SU-DHL-6 (cell line): ENCODE results near the gene CENPE.

ENCODE experiments used
- EZH2phosphoT487 ChIP-seq: fragments of 200-600 bp; sonication (generic), shearing (Covaris generic); conservative IDR thresholded peaks from 2 replicates; pipeline ENCODE4 v1.6.1; 2018; ENCODE audit warnings: mild to moderate bottlenecking, antibody characterized with exemption, low read length, moderate library complexity, mixed read lengths
- TF ChIP-seq, protein P1 (sequence below): fragments of 200-600 bp; sonication (generic); IDR thresholded peaks from one replicate; pipeline ENCODE4 v1.5.1; 2017; ENCODE audit warnings: antibody characterized with exemption, mild to moderate bottlenecking, low read length, moderate library complexity; ENCODE audit not compliant: insufficient read depth, poor library complexity, severe bottlenecking

DNA sequence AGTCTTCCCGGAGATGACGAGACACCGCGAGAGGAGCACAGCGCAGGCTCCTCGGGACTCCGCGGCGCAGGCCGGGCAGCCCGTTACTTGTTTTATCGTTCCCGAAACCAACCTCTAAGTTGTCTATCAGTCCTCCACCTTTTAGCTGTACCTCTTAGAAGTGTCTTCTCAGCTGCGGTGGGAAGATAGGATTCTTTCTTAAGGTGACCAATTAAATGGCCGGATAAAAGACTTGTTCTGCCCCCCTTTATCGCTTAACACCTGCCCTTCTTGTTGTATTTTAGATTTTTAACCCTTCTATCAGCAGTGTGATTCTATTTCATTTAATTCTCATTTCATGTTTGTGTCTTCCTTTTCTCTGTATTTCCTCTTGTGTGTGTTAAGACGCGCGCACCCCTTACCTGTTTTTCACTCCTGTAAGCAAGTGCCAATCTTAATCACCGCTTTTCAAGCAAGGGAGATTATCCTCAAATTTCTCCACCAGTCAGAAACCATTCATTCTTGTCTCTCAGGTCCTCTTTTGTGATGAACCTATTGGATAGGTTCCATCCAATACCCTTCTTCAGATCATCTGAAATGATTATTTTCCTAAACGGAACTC lies 121.3 kb downstream of the CENPE start, which contains the start of gene SLC9B2:
- TF ChIP-seq, protein P1, sequence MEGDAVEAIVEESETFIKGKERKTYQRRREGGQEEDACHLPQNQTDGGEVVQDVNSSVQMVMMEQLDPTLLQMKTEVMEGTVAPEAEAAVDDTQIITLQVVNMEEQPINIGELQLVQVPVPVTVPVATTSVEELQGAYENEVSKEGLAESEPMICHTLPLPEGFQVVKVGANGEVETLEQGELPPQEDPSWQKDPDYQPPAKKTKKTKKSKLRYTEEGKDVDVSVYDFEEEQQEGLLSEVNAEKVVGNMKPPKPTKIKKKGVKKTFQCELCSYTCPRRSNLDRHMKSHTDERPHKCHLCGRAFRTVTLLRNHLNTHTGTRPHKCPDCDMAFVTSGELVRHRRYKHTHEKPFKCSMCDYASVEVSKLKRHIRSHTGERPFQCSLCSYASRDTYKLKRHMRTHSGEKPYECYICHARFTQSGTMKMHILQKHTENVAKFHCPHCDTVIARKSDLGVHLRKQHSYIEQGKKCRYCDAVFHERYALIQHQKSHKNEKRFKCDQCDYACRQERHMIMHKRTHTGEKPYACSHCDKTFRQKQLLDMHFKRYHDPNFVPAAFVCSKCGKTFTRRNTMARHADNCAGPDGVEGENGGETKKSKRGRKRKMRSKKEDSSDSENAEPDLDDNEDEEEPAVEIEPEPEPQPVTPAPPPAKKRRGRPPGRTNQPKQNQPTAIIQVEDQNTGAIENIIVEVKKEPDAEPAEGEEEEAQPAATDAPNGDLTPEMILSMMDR = no peak
- no peak for TF ChIP-seq EZH2phosphoT487
